Chondrocyte (in vitro differentiated cells): ENCODE results near the gene IQCE. TPM values are rescaled to one million over a fixed set of nuclear protein-coding genes. Genes with fewer than 3 reads are reported as not detected.

Source experiments
- DNase-seq: peaks from one replicate; pipeline ENCODE4 v3.0.0; 2021; ENCODE audit warnings: mixed read lengths, low spot score
- H3K27ac Mint-ChIP-seq: one replicate; pipeline ENCODE4 v1.8.0; 2021; ENCODE audit warnings: mild to moderate bottlenecking, moderate library complexity, mixed read lengths; ENCODE audit not compliant: unreplicated experiment
- H3K27me3 Mint-ChIP-seq: 2 replicates; pipeline ENCODE4 v1.8.0; 2021; ENCODE audit warnings: low read depth, mixed read lengths
- H3K36me3 Mint-ChIP-seq: 2 replicates; pipeline ENCODE4 v1.8.0; 2021; ENCODE audit warnings: low read depth, mixed read lengths
- H3K4me1 Mint-ChIP-seq: 2 replicates; pipeline ENCODE4 v1.8.0; 2021; ENCODE audit warnings: low read depth, mild to moderate bottlenecking, mixed read lengths
- H3K4me3 Mint-ChIP-seq: one replicate; pipeline ENCODE4 v1.8.0; 2021; ENCODE audit warnings: mild to moderate bottlenecking, moderate library complexity, mixed read lengths; ENCODE audit not compliant: unreplicated experiment
- H3K9me3 Mint-ChIP-seq: 2 replicates; pipeline ENCODE4 v1.8.0; 2021; ENCODE audit warnings: low read depth, mixed read lengths
- total RNA-seq: library from RNA; stranded (reverse); gene quantifications from 3 replicates; pipeline ENCODE4 v1.2.1, GENCODE V29; 2021
- TF ChIP-seq, protein P1 (sequence below): fragments of 200-600 bp; sonication (generic); IDR thresholded peaks from 2 replicates; pipeline ENCODE4 v1.5.0; 2021; ENCODE audit warnings: antibody characterized with exemption, mild to moderate bottlenecking, moderate library complexity

IQCE gene
- total RNA-seq, 1 donor from 2014 or later, result 10.0 TPM

DNA sequence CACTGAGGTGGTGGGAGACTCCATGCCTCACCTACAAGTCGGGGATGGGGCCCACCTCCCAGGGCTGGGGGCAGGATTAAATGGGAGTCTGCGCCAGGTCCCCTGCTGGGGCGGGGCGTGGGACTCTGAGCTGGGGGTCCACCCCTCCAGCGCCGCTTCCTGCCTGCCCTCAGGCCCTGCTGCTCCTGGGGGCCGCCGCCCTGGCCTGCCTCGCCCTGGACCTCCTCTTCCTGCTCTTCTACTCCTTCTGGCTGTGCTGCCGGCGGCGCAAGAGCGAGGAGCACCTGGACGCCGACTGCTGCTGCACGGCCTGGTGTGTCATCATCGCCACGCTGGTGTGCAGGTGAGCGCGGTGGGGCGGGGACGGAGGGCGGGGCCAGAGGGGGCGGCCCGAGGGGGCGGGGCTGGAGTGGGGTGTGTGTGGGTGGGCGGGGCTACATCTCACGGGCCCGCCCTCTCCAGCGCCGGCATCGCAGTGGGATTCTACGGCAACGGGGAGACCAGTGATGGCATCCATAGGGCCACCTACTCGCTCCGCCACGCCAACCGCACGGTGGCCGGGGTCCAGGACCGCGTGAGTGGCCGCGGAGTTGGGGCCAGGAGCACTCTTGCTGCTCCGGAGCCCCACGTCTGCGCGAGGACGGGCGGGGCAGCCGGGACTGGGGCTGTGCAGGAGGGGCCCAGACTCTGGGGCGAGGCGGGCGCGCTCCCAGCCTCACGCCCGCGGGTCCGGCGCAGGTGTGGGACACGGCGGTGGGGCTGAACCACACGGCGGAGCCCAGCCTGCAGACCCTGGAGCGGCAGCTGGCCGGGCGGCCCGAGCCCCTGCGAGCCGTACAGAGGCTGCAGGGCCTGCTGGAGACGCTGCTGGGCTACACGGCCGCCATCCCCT, 88.1 kb downstream of the IQCE start:
- TF ChIP-seq, protein P1, sequence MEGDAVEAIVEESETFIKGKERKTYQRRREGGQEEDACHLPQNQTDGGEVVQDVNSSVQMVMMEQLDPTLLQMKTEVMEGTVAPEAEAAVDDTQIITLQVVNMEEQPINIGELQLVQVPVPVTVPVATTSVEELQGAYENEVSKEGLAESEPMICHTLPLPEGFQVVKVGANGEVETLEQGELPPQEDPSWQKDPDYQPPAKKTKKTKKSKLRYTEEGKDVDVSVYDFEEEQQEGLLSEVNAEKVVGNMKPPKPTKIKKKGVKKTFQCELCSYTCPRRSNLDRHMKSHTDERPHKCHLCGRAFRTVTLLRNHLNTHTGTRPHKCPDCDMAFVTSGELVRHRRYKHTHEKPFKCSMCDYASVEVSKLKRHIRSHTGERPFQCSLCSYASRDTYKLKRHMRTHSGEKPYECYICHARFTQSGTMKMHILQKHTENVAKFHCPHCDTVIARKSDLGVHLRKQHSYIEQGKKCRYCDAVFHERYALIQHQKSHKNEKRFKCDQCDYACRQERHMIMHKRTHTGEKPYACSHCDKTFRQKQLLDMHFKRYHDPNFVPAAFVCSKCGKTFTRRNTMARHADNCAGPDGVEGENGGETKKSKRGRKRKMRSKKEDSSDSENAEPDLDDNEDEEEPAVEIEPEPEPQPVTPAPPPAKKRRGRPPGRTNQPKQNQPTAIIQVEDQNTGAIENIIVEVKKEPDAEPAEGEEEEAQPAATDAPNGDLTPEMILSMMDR, result no peak
- Mint-ChIP-seq H3K27ac (no peak overlapping the region), H3K4me1 (peaks cover 36% of the 10 kb centered on the region), H3K4me3 (no peak overlapping the region), H3K27me3 (no peaks in the 10 kb centered on the region), H3K9me3 (no peaks in the 10 kb centered on the region), H3K36me3 (peaks cover 4% of the 10 kb centered on the region)
- DNase-seq, result no peak

- Mint-ChIP-seq H3K4me3 (no peak overlapping the region), H3K9me3 (no peaks in the 10 kb centered on the region), H3K27me3 (no peaks in the 10 kb centered on the region), H3K36me3 (peaks cover 4% of the 10 kb centered on the region), H3K4me1 (peaks cover 34% of the 10 kb centered on the region), H3K27ac (no peak overlapping the region)
- no peak for DNase-seq
- TF ChIP-seq, protein P1, result no peak
Measured at GRCh38 chr7:2647594-2648172, 88.9 kb downstream of the IQCE start.

- Mint-ChIP-seq H3K27me3 (no peaks in the 10 kb centered on the region), H3K4me1 (peaks cover 25% of the 10 kb centered on the region), H3K4me3 (no peak overlapping the region), H3K9me3 (no peaks in the 10 kb centered on the region), H3K36me3 (peaks cover 4% of the 10 kb centered on the region), H3K27ac (no peak overlapping the region)
- DNase-seq, result no peak
- TF ChIP-seq, protein P1, result no peak
Measured at GRCh38 chr7:2649139-2649838, 90.5 kb downstream of the IQCE start.

DNA sequence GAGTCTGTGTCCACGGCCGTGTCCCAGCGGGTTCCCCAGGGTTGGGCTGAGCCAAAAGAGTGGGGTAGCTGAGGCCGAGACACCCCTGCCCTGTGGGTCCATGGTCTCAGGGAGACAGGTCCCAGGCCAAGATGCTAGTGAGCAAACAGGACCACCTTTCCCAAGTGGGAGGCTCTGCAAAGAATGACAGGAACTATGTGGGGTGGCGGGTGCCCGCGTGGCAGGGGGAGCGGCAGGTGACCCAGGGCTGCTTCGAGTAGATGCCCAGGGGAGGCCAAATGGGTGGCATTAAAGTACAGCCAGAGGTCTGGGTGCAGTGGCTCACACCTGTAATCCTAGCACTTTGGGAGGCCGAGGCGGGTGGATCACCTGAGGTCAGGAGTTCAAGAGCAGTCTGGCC, 91.2 kb downstream of the IQCE start:
- Mint-ChIP-seq H3K27ac (no peak overlapping the region), H3K9me3 (no peaks in the 10 kb centered on the region), H3K4me1 (peaks cover 18% of the 10 kb centered on the region), H3K4me3 (no peak overlapping the region), H3K36me3 (peaks cover 4% of the 10 kb centered on the region), H3K27me3 (no peaks in the 10 kb centered on the region)
- TF ChIP-seq, protein P1, result no peak
- no peak for DNase-seq

DNA sequence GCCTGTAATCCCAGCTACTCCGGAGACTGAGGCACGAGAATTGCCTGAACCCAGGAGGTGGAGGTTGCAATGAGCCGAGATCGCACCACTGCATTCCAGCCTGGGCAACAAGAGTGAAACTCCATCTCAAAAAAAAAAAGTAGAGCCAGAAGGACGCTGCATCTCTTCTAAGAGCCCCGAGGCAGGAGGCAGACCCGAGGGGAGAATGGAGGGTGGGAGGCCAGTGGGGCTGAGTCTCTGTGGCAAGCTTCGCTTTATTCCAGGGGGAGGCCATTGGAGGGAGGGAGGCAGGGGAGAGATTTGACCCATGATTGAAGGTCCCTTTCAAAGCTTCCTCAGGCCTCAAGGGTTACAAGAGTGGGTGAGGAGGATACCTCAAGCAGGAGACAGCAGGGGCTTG, 91.7 kb downstream of the IQCE start:
- no peak overlapping the region for H3K4me3 Mint-ChIP-seq
- H3K27me3 Mint-ChIP-seq, result no peaks in the 10 kb centered on the region
- H3K27ac Mint-ChIP-seq, result peak overlapping the region; percentile 28

More for the DNA sequence above, 91.7 kb downstream of the IQCE start:
- H3K4me1 Mint-ChIP-seq, result peaks cover 14% of the 10 kb centered on the region
- H3K9me3 Mint-ChIP-seq, result no peaks in the 10 kb centered on the region
- no peak for DNase-seq
- peaks cover 4% of the 10 kb centered on the region for H3K36me3 Mint-ChIP-seq
- TF ChIP-seq, protein P1, result no peak
